K562 (cell line): ENCODE measurements around the gene TMEM156. TPM values are rescaled to one million over a fixed set of nuclear protein-coding genes. Genes with fewer than 3 reads are reported as not detected.

ENCODE experiments used
- ATAC-seq: fragments of 200-7000 bp; cut with Tn5 transposase; 3 replicates; pipeline ENCODE4 v1.9.1; 2020; ENCODE audit warnings: moderate library complexity
- BruUV-seq: library from RNA; stranded (reverse); fragments of 400-500 nt; replicated peaks from 2 replicates; lab custom pipeline; 2021; lab: Mats Ljungman, UMichigan
- CTCF ChIA-PET: fragments of 300-600 bp; formaldehyde crosslinking; extraction: SDS; loops from one replicate; lab custom pipeline; 2021; ENCODE audit warnings: low intra/inter-chr PET ratio; lab: Yijun Ruan, JAX
- POLR2A ChIA-PET: fragments of 300-600, 350-650 bp; sonication (Branson Sonifier 250); formaldehyde crosslinking; extraction: SDS; loops from one replicate; lab custom pipeline; 2021; ENCODE audit warnings: antibody characterized with exemption, inconsistent platforms; lab: Yijun Ruan, JAX
- DNase-seq, 4 experiments: peaks; one replicate each; pipeline versions ENCODE4 v3.0.0 to v3.0.0-alpha.2; 2011 to 2018; ENCODE audit warnings: low spot score in 3 of 4, mixed read lengths in 3 of 4; ENCODE audit errors: extremely low read depth in 1 of 4
- FAIRE-seq: peaks from 2 replicates; lab custom pipeline; 2011; peaks lifted over from hg19 to GRCh38; lab: Jason Lieb, UNC
- H2AFZ ChIP-seq: 2 replicates; pipeline ENCODE4 v1.6.0; 2011; ENCODE audit warnings: low read depth, low read length, control low read depth, inconsistent platforms
- H3K27ac ChIP-seq: fragments of 200-600 bp; 3 replicates; pipeline ENCODE4 v1.8.0; 2011; ENCODE audit warnings: low read depth, mild to moderate bottlenecking, control low read depth, inconsistent platforms, low read length, moderate library complexity, mixed read lengths; ENCODE audit errors: extremely low read depth
- H3K27me3 ChIP-seq, 2 experiments: fragments of 300-600 bp in 1 of 2; 2 replicates in 1 of 2; 3 replicates in 1 of 2; pipeline versions ENCODE4 v1.6.0 to v1.8.0; 2011; ENCODE audit warnings: inconsistent platforms in 2 of 2, low read length in 2 of 2, mild to moderate bottlenecking in 1 of 2, mixed read lengths in 1 of 2, moderate library complexity in 1 of 2; ENCODE audit not compliant: control insufficient read depth in 2 of 2, insufficient read depth in 2 of 2
- H3K36me3 ChIP-seq: fragments of 300-600 bp; 3 replicates; pipeline ENCODE4 v1.8.0; 2011; ENCODE audit warnings: mild to moderate bottlenecking, low read length, inconsistent platforms; ENCODE audit not compliant: control insufficient read depth, insufficient read depth
- H3K4me1 ChIP-seq, 2 experiments: fragments of 200-600 bp in 1 of 2; replicated peaks in 1 of 2; 2 replicates in 1 of 2; 3 replicates in 1 of 2; pipeline versions ENCODE4 v1.5.1 to v1.8.0; 2011; ENCODE audit warnings: inconsistent platforms in 2 of 2, low read length in 2 of 2, mild to moderate bottlenecking in 1 of 2, mixed read lengths in 1 of 2, moderate library complexity in 1 of 2; ENCODE audit not compliant: control insufficient read depth in 2 of 2, insufficient read depth in 2 of 2
- H3K4me2 ChIP-seq: 2 replicates; pipeline ENCODE4 v1.6.1; 2011; ENCODE audit warnings: low read length, control low read depth, inconsistent platforms, mixed read lengths; ENCODE audit not compliant: insufficient read depth
- H3K4me3 ChIP-seq: fragments of 200-600 bp; sonication (generic), shearing (Covaris generic); 2 replicates; pipeline ENCODE4 v1.5.1; 2016; ENCODE audit warnings: control low read depth, inconsistent platforms
- H3K79me2 ChIP-seq: fragments of 200-600 bp; 3 replicates; pipeline ENCODE4 v1.8.0; 2011; ENCODE audit warnings: low read length, inconsistent platforms; ENCODE audit not compliant: control insufficient read depth, insufficient read depth
- H3K9ac ChIP-seq, 2 experiments: 2 replicates each; pipeline versions ENCODE4 v1.6.0 to v1.6.1; 2011; ENCODE audit warnings: low read depth in 2 of 2, low read length in 2 of 2, control low read depth in 1 of 2, inconsistent platforms in 1 of 2, mild to moderate bottlenecking in 1 of 2, mixed read lengths in 1 of 2; ENCODE audit not compliant: insufficient read depth in 1 of 2
- H3K9me1 ChIP-seq: one replicate; pipeline ENCODE4 v1.6.0; 2011; ENCODE audit warnings: inconsistent platforms, mild to moderate bottlenecking, low read length, moderate library complexity; ENCODE audit not compliant: control insufficient read depth, insufficient read depth
- H3K9me3 ChIP-seq: replicated peaks from 2 replicates; pipeline ENCODE4 v1.5.1; 2011; ENCODE audit warnings: low read depth, low read length, inconsistent platforms; ENCODE audit not compliant: control insufficient read depth, insufficient read depth
- H4K20me1 ChIP-seq: replicated peaks from 2 replicates; pipeline ENCODE4 v1.6.1; 2011; ENCODE audit warnings: low read length, inconsistent platforms, mixed read lengths; ENCODE audit not compliant: control insufficient read depth, insufficient read depth
- BRF1 ChIP-seq: IDR thresholded peaks from 3 replicates; pipeline ENCODE4 v1.6.1; 2011; ENCODE audit warnings: borderline replicate concordance, mild to moderate bottlenecking; ENCODE audit not compliant: insufficient read length; ENCODE audit errors: extremely low read depth
- C11orf30 ChIP-seq: fragments of 450-650 bp; IDR thresholded peaks from 2 replicates; pipeline ENCODE4 v1.6.1; 2016; ENCODE audit warnings: low read depth, mild to moderate bottlenecking
- ELK1 ChIP-seq: sonication (generic); formaldehyde crosslinking; IDR thresholded peaks from 2 replicates; pipeline ENCODE4 v1.8.1; 2022; ENCODE audit warnings: missing genetic modification reagents
- FUS ChIP-seq: fragments of 200-400 bp; formaldehyde crosslinking; optimal IDR thresholded peaks from 2 replicates; pipeline ENCODE3; 2017; ENCODE audit warnings: low read depth, low read length
- GATAD2A ChIP-seq: fragments of 450-650 bp; IDR thresholded peaks from 2 replicates; pipeline ENCODE4 v1.6.1; 2017
- GTF2F1 ChIP-seq: IDR thresholded peaks from 2 replicates; pipeline ENCODE4 v1.6.1; 2011; ENCODE audit warnings: low read depth, low read length, improper control_type of control experiment
- HDAC1 ChIP-seq, 2 experiments: fragments of 450-650 bp; IDR thresholded peaks; 2 replicates each; pipeline ENCODE4 v1.6.1; 2016 to 2017; ENCODE audit warnings: inconsistent platforms in 1 of 2, mild to moderate bottlenecking in 1 of 2, moderate library complexity in 1 of 2
- HDAC8 ChIP-seq: fragments of 450-650 bp; IDR thresholded peaks from 2 replicates; pipeline ENCODE4 v1.6.1; 2016; ENCODE audit warnings: mild to moderate bottlenecking, missing genetic modification characterization, moderate library complexity, missing compliant biosample characterization
- HNRNPK ChIP-seq: fragments of 200-400 bp; formaldehyde crosslinking; IDR thresholded peaks from one replicate; pipeline ENCODE4 v1.6.1; 2018; ENCODE audit warnings: mild to moderate bottlenecking, low read depth, low read length; ENCODE audit not compliant: poor library complexity, severe bottlenecking
- NRF1 ChIP-seq, 2 experiments: fragments of 450-650 bp; IDR thresholded peaks in 1 of 2; conservative IDR thresholded peaks in 1 of 2; 2 replicates each; pipeline ENCODE4 v1.6.1; 2014; ENCODE audit warnings: mild to moderate bottlenecking in 2 of 2
- RAD51 ChIP-seq: fragments of 450-650 bp; IDR thresholded peaks from 2 replicates; pipeline ENCODE4 v1.7.1; 2016; ENCODE audit warnings: low read depth, mild to moderate bottlenecking, borderline replicate concordance
- RBM17 ChIP-seq: fragments of 200-400 bp; formaldehyde crosslinking; IDR thresholded peaks from 2 replicates; pipeline ENCODE4 v1.6.1; 2017; ENCODE audit warnings: low read depth, mild to moderate bottlenecking, low read length, borderline replicate concordance
- SAFB ChIP-seq: fragments of 200-400 bp; formaldehyde crosslinking; IDR thresholded peaks from 2 replicates; pipeline ENCODE4 v1.6.1; 2017; ENCODE audit warnings: low read depth, low read length, borderline replicate concordance
- ZC3H8 ChIP-seq: fragments of 450-650 bp; IDR thresholded peaks from 2 replicates; pipeline ENCODE4 v1.6.1; 2017
- ZFPM2 ChIP-seq: fragments of 250-450 bp; sonication (Bioruptor Pico); IDR thresholded peaks from 2 replicates; pipeline ENCODE4 v1.5.1; 2022; ENCODE audit warnings: mild to moderate bottlenecking
- ZNF263 ChIP-seq: sonication (generic); formaldehyde crosslinking; IDR thresholded peaks from 2 replicates; pipeline ENCODE4 v1.8.0; 2022; ENCODE audit warnings: mild to moderate bottlenecking, missing genetic modification reagents, borderline replicate concordance
- ZNF561 ChIP-seq: fragments of 450-650 bp; formaldehyde crosslinking; conservative IDR thresholded peaks from 2 replicates; pipeline ENCODE4 v1.4.0; 2020; ENCODE audit warnings: mild to moderate bottlenecking, moderate library complexity
- WGBS: fragments of 100-300 bp; shearing (Covaris generic); methylation state at CpG from one replicate; pipeline ENCODE4 v1.1.6; 2016; ENCODE audit warnings: low coverage, mixed read lengths; ENCODE audit not compliant: insufficient coverage; ENCODE audit errors: missing lambda C conversion rate; 5-methylcytosine and 5-hydroxymethylcytosine counted together
- in situ Hi-C: fragments of 300-500 bp; cut with MboI; formaldehyde crosslinking; loops from 4 replicates; pipeline ENCODE4 v1.15.0; 2018; ENCODE audit warnings: inconsistent platforms, mixed read lengths
- intact Hi-C: fragments of 100-400 bp; cut with micrococcal nuclease; formaldehyde crosslinking; loops from 2 replicates; pipeline ENCODE4 v1.14.2; 2022
- polyA plus RNA-seq, 8 experiments: library from polyadenylated mRNA; depleted of rRNA in 4 of 8; stranded (reverse) in 5 of 8; unstranded in 3 of 8; fragments of >200 nt; fragmentation: Nextera tagmentation in 2 of 8; fragmentation: Illumina TruSeq in 1 of 8; extraction: Ambion mirVana in 2 of 8; extraction: Trizol in 1 of 8; gene quantifications; 2 replicates each; pipeline versions ENCODE4 v1.2.1 to v1.2.3, GENCODE V29; 2011 to 2014; ENCODE audit warnings: inconsistent platforms in 1 of 8, missing spikeins in 1 of 8
- total RNA-seq, 7 experiments: library from RNA; depleted of rRNA in 6 of 7; stranded (reverse); fragments of >200 nt in 6 of 7; fragmentation: Illumina TruSeq in 2 of 7; extraction: Trizol in 2 of 7; gene quantifications; 2 replicates each; pipeline versions ENCODE4 v1.2.1 to v1.2.3, GENCODE V29; 2011 to 2021; ENCODE audit warnings: low replicate concordance in 1 of 7
- TF ChIP-seq, protein P1 (sequence below): fragments of 250-450 bp; sonication (Bioruptor Pico); IDR thresholded peaks from 2 replicates; pipeline ENCODE4 v1.4.0; 2020; ENCODE audit warnings: mild to moderate bottlenecking
- TF ChIP-seq, protein P2 (sequence below): fragments of 450-650 bp; formaldehyde crosslinking; IDR thresholded peaks from 2 replicates; pipeline ENCODE4 v1.4.0; 2020; ENCODE audit warnings: mild to moderate bottlenecking, moderate library complexity

The TMEM156 gene
- total and polyA plus RNA-seq, 9 of the 15 experiments (the other 6 are each of a cell fraction or from before 2014, with no cell fraction given) = 3.5 to 9.6 (median 6.4) TPM

- TF ChIP-seq FUS (no peak), ZC3H8 (no peak), C11orf30 (peak; percentile 77), GATAD2A (no peak), HDAC8 (tag) (no peak), SAFB (no peak)
- TF ChIP-seq, protein P1, sequence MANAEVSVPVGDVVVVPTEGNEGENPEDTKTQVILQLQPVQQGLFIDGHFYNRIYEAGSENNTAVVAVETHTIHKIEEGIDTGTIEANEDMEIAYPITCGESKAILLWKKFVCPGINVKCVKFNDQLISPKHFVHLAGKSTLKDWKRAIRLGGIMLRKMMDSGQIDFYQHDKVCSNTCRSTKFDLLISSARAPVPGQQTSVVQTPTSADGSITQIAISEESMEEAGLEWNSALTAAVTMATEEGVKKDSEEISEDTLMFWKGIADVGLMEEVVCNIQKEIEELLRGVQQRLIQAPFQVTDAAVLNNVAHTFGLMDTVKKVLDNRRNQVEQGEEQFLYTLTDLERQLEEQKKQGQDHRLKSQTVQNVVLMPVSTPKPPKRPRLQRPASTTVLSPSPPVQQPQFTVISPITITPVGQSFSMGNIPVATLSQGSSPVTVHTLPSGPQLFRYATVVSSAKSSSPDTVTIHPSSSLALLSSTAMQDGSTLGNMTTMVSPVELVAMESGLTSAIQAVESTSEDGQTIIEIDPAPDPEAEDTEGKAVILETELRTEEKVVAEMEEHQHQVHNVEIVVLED (CRISPR knock-in tag) = no peak
Observed at GRCh38 chr4:39054497-39054896, 22.3 kb upstream of the TMEM156 start (continued).

DNA sequence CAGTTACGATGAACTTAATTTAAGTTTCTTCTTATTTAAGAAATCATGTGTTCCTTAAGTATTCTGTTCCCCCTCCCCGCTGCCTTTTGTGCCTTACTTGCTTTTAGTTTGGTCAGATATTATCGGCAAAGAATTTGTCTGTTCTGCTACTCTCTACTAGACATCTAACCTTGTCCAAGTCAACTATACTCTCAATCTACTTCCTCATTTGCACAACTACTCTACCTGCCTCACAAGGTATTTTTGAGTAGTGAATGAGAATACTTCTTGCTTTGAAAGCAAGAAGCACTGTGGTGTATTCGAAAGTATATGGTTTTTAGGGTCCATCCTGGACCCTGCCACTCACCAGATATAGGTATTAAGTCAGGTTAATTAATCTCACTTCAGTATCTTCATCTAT, 21.8 kb upstream of the TMEM156 start:
- no peaks in the 10 kb centered on the region for H3K9me3 ChIP-seq
- H2AFZ ChIP-seq = no peak overlapping the region
- DNase-seq (no peak), ATAC-seq (peak; percentile 46; the same call in 2 of the 3 replicates), FAIRE-seq (no peak)
- no peak overlapping the region for H3K27ac ChIP-seq
- ChIA-PET CTCF (no interaction called here), POLR2A (interaction anchor here (1.0 to 2.1 kb wide), 2 partner anchors 8 to 16 kb away, joined by 5 to 8 read pairs; no protein-coding TSS in a partner anchor)
- no peak overlapping the region for H3K9ac ChIP-seq
- no peaks in the 10 kb centered on the region for H4K20me1 ChIP-seq
- H3K36me3 ChIP-seq = no peaks in the 10 kb centered on the region
- peaks cover 2% of the 10 kb centered on the region; the same call in 1 of the 3 replicates for H3K79me2 ChIP-seq
- no peak overlapping the region; the same call in 1 of the 2 replicates for H3K4me2 ChIP-seq
- no peaks in the 10 kb centered on the region for H3K9me1 ChIP-seq
- intact Hi-C loops (no loop called here), in situ Hi-C loops (no loop called here)
- 56% methylated on average over 4 of the region's 4 CpGs for WGBS
- peaks cover 0 to 14% of the 10 kb centered on the region in 2 experiments; a peak in 3 of 5 replicates for H3K4me1 ChIP-seq
- BruUV-seq = no TSS peak
- no peak overlapping the region for H3K4me3 ChIP-seq
- no peaks in the 10 kb centered on the region for H3K27me3 ChIP-seq
- TF ChIP-seq ELK1 (CRISPR knock-in tag) (no peak), RBM17 (no peak), ZFPM2 (CRISPR knock-in tag) (no peak), RAD51 (no peak), HNRNPK (no peak), BRF1 (no peak), GTF2F1 (no peak), NRF1 (conservative IDR thresholded peaks at IDR 0.05 in 1 of 2, IDR thresholded peaks at IDR 0.05 in 1 of 2) (no peak), HDAC1 (IDR thresholded peaks at IDR 0.05) (no peak), ZNF561 (no peak), ZNF263 (CRISPR knock-in tag) (no peak)
- TF ChIP-seq, protein P2, sequence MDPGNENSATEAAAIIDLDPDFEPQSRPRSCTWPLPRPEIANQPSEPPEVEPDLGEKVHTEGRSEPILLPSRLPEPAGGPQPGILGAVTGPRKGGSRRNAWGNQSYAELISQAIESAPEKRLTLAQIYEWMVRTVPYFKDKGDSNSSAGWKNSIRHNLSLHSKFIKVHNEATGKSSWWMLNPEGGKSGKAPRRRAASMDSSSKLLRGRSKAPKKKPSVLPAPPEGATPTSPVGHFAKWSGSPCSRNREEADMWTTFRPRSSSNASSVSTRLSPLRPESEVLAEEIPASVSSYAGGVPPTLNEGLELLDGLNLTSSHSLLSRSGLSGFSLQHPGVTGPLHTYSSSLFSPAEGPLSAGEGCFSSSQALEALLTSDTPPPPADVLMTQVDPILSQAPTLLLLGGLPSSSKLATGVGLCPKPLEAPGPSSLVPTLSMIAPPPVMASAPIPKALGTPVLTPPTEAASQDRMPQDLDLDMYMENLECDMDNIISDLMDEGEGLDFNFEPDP (CRISPR knock-in tag) = no peak
